Lower lobe of right lung (tissue), 2 donors: ENCODE measurements around the gene IL1RN. TPM values are rescaled to one million over a fixed set of nuclear protein-coding genes. Genes with fewer than 3 reads are reported as not detected.

Experiments used
- ATAC-seq, 2 donors: fragments of 200-7000 bp; cut with Tn5 transposase; one replicate each; pipeline ENCODE4 v1.9.1; 2020 to 2022; ENCODE audit warnings: mild to moderate bottlenecking in 2 of 2, moderate library complexity in 2 of 2
- DNase-seq: peaks from one replicate; pipeline ENCODE4 v3.0.0-alpha.2; 2020
- H3K27ac ChIP-seq: fragments of 200-600 bp; one replicate; pipeline ENCODE4 v1.8.0; 2022
- H3K27me3 ChIP-seq: fragments of 200-600 bp; one replicate; pipeline ENCODE4 v1.8.0; 2022; ENCODE audit warnings: low read depth
- H3K36me3 ChIP-seq: fragments of 200-600 bp; one replicate; pipeline ENCODE4 v1.8.0; 2022; ENCODE audit warnings: mild to moderate bottlenecking
- H3K4me1 ChIP-seq: fragments of 200-600 bp; one replicate; pipeline ENCODE4 v1.8.0; 2022
- H3K4me3 ChIP-seq: fragments of 200-600 bp; one replicate; pipeline ENCODE4 v1.8.0; 2022; ENCODE audit warnings: mild to moderate bottlenecking
- H3K9me3 ChIP-seq: fragments of 200-600 bp; one replicate; pipeline ENCODE4 v1.8.0; 2022
- CTCF ChIP-seq: fragments of 200-600 bp; IDR thresholded peaks from one replicate; pipeline ENCODE4 v1.8.0; 2022; ENCODE audit warnings: antibody characterized with exemption, mild to moderate bottlenecking
- intact Hi-C: fragments of 100-400 bp; cut with DNase I; formaldehyde crosslinking; loops from one replicate; pipeline ENCODE4 v1.11.0; 2022
- total RNA-seq: library from RNA; stranded (reverse); fragmentation: NEBNext Ultra II Directional; extraction: Animal tissue kit (Norgen Biotek cat#: 25700); gene quantifications from one replicate; pipeline ENCODE4 v1.2.1, GENCODE V29; 2021
- donor health status: DM: no; HTN: yes; CAD: no; lungs with severe emphysema.

Gene IL1RN
- total RNA-seq, 1 donor from 2014 or later, result 20.1 TPM

GRCh38 chr2:113124181-113124961 lies 3.0 kb upstream of the IL1RN start:
- intact Hi-C loops, result no loop called here
- Histone ChIP-seq H3K36me3 (no peaks in the 10 kb centered on the region), H3K4me3 (no peak overlapping the region), H3K27ac (no peak overlapping the region), H3K27me3 (no peaks in the 10 kb centered on the region), H3K9me3 (no peaks in the 10 kb centered on the region), H3K4me1 (peaks cover 9% of the 10 kb centered on the region)
- TF ChIP-seq CTCF, result no peak
- ATAC-seq (peak; percentile 38 to 48), DNase-seq (no peak)

- Histone ChIP-seq H3K27me3 (no peaks in the 10 kb centered on the region), H3K4me3 (no peak overlapping the region), H3K9me3 (no peaks in the 10 kb centered on the region), H3K27ac (no peak overlapping the region), H3K4me1 (peaks cover 9% of the 10 kb centered on the region), H3K36me3 (no peaks in the 10 kb centered on the region)
- TF ChIP-seq CTCF, result no peak
- intact Hi-C loops, result no loop called here
- DNase-seq (no peak), ATAC-seq (no peak)
Observed at GRCh38 chr2:113124984-113125855, 2.2 kb upstream of the IL1RN start.

GRCh38 chr2:113127646-113128570 lies 510 bp downstream of the IL1RN start:
- Histone ChIP-seq H3K27me3 (no peaks in the 10 kb centered on the region), H3K27ac (peak overlapping the region; percentile 72), H3K36me3 (no peaks in the 10 kb centered on the region), H3K4me3 (peak overlapping the region; percentile 45), H3K4me1 (peaks cover 9% of the 10 kb centered on the region), H3K9me3 (no peaks in the 10 kb centered on the region)
- DNase-seq, result no peak
- intact Hi-C loops, result no loop called here
- no peak for TF ChIP-seq CTCF
- peak; percentile 21 to 31 for ATAC-seq

GRCh38 chr2:113129519-113130078 lies 2.2 kb downstream of the IL1RN start:
- Histone ChIP-seq H3K9me3 (no peaks in the 10 kb centered on the region), H3K27me3 (no peaks in the 10 kb centered on the region), H3K4me1 (peaks cover 7% of the 10 kb centered on the region), H3K27ac (no peak overlapping the region), H3K36me3 (no peaks in the 10 kb centered on the region), H3K4me3 (peak overlapping the region; percentile 45)
- DNase-seq, result no peak
- intact Hi-C loops, result no loop called here
- ATAC-seq, result no peak
- no peak for TF ChIP-seq CTCF
